Testis (tissue), 2 donors: ENCODE results near the gene SLC16A14.

Experiments
- CTCF ChIP-seq, 3 experiments: fragments of 450-650 bp in 2 of 3; fragments of 200-600 bp in 1 of 3; sonication (generic) in 1 of 3; IDR thresholded peaks; one replicate each; pipeline ENCODE4 v1.5.1; 2016 to 2019; ENCODE audit warnings: antibody characterized with exemption in 3 of 3, mild to moderate bottlenecking in 2 of 3, moderate library complexity in 1 of 3
- POLR2A ChIP-seq: fragments of 450-650 bp; IDR thresholded peaks from one replicate; pipeline ENCODE4 v1.6.1; 2017; ENCODE audit warnings: antibody characterized with exemption, mild to moderate bottlenecking, moderate library complexity

- TF ChIP-seq CTCF (IDR thresholded peaks at IDR 0.05) (no peak), POLR2A (no peak)
These were observed 49.0 kb downstream of the SLC16A14 start for GRCh38 chr2:230019742-230020141.
